ENCODE measurements around the gene LARP4B.
"Not testable (repeated sequence)": the region's sequence is repeated elsewhere in the genome, so short reads cannot be mapped to it uniquely, and the experiment has no call there.

LARP4B gene

DNA sequence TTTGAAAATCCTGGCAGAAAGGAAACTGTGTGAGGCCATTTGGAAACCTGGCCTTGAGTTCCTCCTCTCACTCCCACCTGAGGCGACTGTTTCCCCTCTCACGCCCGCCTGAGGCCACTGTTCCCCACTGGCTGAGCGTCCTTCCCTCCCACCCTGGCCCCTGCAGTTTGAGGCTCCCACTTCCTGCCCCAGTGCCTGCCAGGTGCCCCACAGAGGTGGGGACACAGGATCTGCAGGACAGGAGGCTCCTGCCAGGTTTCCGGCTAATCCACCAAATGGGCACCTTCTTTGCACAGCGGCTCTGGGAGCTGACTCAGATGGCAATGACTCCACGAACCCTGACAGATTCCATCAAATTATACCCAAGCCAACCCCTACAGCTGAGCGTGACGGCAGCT, 24.3 kb upstream of the LARP4B start:
- DNase-seq: no peak

DNA sequence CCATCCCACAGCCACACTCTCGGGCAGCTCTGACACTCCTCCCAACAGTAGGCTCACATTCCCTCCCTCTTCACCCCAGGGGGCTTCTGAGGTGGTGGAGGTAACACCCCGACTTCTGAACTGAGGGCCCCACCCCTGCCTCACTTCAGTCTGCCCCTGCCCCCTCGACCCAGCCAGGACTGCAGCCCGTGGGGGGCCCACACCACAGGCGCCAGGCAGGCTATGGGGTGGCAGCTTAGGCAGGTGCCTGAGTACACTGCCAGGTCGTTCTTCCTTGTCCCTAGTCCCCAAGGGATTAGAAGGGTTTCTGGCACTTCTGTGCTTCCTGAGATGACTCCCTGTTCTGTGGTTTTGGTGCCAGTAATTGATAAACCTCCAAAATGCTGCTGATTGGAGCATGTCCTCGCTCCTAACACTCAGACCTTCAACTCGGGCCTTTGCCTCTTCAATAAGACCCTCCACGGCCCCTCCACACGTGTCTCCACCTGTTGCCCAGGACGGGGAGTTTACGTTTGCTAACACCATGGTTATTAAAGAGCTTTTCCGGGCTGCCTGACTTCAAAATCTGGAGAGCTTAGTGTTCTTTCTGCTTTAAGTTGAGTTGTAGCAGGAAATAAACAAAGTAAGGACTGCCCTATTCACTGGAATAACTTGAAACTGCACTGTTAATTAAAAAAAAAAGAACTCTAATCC, 23.8 kb upstream of the LARP4B start:
- DNase-seq: no peak

DNA sequence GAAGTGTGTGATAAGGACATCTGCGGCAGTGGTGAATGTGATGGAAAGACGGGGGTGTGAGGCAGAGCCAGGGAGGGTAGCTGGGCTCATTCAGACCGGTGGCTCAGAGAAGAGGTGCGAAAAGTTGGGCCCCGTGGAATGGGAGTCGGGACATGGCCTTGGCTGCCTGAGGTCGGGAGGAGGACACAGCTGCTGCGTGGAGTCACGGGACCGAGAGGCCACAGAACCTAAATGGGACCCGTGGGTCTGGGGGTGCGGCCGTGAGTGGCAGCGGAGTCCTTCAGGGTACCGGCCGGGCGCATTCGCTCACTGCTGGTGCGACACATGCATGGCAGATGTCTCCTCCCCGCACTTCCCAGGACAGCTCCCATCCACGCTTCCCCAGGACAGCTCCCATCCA, 22.9 kb upstream of the LARP4B start:
- no peak for DNase-seq

DNA sequence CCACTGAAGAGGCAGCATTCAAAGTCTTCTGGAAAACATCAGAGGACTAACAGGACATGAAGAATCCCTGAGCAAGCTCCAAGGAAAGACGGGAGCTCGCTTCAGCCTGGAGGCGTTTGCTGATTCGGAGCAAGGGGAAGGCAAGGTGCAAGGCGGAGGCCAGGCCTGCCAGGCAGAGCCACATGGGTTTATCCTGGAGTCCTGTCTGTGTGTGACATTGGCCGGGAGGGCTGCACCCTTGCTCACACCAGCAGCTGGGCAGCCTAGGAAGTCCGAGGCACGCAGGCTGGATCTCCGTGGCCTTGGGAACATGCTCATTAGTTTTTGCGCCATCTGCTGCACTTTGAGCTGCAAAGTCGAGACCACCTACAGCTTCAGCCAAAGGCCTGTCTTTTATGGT, 22.3 kb upstream of the LARP4B start:
- DNase-seq: no peak

DNA sequence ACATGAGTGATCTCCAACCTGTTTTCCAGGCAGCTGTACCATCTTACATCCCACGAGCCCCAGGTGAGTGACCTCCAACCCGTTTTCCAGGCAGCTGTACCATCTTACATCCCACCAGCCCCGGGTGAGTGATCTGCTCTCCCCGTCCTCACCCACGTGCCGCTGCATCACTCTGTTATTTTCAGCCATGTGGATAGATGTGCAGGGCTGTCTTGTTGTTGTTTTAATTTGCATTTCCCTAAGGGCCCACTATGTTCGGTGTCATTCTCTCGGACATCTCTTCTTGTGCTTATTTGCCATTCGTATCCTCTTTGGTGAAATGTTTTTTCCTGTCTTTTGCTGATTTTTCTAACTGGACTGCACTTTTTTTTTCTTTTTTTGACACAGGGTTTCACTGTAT, 17.9 kb upstream of the LARP4B start:
- DNase-seq: no peak

DNA sequence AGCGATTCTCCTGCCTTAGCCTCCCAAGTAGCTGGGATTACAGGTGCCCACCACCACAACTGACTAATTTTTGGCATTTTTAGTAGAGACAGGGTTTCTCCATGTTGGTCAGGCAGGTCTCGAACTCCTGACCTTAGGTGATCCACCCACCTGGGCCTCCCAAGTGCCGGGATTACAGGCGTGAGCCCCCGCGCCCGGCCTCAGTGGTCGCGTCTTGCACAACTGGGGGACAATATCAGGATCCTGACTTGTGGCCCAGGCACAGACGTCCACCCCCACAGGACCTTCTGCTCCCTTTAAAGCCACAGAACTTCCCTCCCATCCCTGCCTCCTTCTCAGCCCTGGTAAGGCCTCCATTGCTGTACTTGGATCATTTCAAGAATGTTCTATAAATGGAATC, 16.8 kb upstream of the LARP4B start:
- no peak for DNase-seq

DNA sequence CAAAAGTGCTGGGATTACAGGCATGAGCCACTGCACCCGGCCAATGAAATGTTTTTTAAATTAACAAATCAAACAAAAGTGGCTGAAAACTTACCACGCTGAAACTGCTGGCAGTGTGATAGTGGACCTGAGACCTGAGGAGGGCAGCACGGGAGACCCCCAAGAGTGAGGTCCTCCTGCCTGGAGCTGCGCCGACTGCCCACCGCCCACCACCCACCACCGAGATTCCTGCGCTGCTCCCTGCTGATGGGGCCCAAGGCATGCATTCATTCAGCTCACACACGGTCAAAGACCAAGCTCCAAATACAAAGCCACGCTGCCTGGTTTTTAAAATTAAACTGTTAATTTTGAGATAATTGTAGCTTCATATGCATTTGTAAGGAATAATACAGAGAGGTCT, 16.4 kb upstream of the LARP4B start:
- DNase-seq: no peak

DNA sequence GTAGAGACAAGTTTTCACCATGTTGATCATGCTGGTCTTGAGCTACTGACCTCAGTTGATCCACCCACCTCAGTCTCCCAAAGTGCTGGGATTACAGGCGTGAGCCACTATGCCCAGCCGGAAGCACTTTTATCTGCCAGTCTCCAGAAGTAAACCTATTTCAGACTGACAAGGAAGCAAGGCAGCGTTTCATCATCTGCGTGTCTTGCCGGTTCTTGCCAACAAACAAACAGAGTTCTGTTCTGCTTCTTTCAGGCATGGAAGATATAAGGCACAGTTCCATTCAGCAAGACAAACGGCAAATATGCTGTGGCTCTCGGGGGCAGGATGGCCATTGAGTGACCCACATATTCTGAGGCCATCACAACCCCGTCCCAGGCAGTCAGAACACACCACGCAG, 15.5 kb upstream of the LARP4B start:
- no peak for DNase-seq

DNA sequence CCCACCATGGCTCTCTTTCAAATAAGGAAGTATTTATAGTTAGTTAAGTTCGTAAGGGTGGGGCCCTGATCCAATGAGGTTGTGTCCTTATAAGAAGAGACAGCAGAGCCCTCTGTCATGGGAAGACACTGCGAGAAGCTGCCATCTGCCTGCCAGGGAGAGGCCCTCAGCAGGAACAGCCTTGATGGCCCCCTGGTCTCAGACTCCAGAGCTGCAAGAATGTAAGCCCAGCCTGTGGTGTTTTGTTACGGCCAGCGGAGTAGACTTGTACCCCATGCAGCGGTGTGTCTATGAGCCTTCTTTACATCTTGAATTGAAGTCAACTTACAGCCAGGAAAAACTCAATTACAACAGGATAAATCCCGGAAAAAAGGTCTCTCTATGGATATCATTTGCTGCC, 14.3 kb upstream of the LARP4B start:
- no peak for DNase-seq

DNA sequence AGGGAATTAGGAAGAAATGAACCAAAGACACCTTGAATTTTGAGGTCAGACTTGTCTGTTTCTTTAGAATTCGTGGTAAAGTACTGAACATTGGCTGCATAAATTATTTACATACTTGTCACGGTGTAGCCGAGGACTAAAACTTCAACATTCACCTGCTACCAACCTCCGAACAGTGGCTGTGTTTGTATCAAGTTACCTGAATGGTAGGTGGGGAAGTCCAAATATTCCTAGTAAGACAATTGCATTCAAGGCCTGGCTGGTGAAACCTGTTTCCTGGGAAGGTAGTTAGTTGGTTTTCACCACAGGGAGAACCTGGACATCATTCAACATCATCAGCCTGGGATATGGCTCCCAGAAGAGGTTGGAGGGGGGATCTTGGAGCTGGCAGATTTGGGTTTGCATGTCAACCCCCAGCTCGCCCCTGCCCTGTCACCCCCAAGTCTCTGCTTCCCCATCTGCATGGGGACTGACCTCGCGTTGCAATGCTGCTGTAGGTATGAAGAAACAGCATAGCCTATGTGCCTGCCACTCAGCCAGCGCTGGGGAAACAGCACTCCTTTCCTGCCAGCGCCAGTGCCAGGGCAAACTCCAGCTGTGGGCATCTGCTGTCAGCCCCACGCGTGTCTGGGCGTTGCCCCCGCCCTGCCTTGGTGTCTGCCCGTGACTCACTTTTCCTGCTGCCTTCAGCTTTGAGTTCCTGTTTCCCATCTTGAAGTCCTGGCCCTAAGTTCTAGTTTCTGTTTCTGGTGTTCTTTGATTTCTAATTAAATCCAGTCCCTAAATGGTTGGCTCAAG, 12.7 kb upstream of the LARP4B start:
- peak; percentile 15 for DNase-seq

DNA sequence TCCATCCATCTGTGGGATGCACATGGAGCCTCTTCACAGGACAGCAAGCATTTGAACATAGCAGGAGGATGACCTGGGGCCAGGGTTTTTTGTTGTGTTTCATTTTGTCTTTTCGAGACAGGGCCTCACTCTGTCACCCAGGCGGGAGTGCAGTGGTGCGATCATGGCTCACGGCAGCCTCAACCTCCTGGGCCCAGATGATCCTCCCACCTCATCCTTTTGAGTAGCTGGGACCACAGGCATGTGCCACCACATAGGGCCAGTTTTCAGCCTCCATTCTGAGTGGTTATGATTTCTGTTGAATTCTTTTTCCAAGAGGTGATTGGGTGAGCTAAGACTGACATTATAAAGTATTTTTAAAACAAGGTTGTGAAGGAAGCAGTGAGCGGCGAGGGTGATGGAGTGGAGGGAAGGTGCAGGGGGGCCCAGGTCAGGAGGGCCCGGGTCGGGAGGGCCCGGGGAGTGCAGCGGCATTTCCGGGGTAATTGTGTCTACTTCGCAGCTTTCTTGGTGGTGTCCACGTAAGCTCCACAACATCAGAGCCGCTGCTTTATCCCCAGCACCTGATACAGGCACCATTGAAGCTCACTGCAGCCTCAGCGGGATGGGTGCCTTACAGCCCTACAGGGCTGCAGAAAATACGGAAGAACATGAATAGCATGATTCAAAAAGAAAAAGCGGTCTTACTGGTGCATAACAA, 12.0 kb upstream of the LARP4B start:
- DNase-seq: no peak

DNA sequence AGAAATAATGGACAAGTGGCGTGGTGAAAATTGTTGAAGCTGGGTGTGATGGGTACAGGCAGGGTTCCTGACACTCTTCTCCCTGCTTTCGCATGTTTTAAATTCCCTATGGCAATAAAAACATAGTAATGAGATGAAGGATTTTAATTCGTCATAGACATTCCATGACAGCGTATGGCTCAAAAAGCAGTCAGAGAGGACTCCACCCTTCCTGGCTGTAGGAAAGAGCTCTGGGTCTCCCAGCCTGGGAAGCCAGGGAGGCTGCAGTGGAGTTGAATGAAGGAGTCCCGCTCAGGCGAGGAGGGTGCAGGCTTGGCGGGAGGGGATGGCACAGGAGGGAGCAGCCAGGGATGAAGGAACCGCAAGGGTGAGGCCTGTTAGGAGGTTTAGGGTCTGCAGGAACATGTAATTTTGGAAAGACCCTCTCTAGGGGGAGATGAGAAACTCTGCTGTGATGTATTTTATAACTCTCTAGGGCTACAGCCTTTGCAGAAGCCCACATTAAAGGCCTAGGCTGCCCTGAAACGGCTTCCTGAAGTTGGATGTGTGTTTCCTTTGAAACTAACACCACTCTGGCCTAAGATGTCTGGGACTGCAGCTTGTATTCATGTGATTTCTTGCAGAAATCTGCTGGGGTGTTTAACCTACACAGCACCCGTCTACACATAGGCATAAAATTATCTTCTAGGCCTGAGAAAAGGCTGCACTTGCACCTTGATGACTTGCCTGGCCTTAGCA, 7.6 kb upstream of the LARP4B start:
- no peak for DNase-seq

DNA sequence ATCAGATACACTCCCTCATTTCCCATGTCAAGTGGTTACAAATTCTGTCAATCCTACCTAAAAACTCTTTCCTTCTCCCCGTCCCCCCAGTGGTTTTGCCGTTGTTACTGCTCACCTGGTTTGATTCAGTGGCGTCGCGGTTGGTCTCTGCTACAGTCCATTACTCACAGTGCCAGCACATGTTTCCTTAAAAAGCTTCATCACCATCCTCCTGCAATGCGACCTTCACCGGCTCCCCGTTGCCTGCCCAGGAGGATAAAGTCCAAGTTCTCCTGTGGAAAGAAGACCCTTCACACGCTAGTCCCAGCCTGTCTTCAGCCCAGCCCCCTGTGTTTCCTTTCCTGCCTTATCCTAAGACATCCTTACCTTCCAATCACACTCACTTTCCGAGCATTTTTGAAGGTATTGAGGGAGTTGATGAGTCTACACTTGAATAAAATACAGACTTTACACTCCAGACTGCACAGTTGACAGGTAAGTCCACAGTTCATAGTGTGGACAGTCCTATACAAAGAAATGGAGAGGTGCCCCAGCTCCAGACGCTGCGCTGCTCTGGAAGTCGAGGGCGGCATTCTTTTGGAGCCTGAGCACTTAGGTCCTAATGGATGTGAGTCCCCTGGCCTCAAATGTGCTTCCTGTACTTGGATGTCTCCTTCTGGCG, 3.4 kb upstream of the LARP4B start:
- no peak for DNase-seq

DNA sequence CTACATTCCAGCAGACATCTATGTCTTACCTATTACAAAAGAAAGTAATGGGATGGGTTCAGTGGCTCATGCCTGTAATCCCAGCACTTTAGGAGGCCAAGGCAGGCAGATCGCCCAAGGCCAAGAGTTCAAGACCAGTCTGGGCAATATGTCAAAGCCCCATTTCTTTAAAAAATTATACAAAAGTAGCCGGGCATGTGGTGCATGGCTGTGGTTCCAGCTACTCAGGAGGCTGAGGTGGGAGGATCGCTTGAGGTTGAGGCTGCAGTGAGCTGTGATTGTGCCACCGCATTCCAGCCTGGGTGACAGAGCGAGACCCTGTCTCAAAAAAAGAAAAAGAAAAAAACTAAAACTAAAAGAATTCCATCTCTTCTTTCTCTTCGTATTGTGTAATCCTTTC, 2.7 kb upstream of the LARP4B start:
- not testable (repeated sequence) for DNase-seq

DNA sequence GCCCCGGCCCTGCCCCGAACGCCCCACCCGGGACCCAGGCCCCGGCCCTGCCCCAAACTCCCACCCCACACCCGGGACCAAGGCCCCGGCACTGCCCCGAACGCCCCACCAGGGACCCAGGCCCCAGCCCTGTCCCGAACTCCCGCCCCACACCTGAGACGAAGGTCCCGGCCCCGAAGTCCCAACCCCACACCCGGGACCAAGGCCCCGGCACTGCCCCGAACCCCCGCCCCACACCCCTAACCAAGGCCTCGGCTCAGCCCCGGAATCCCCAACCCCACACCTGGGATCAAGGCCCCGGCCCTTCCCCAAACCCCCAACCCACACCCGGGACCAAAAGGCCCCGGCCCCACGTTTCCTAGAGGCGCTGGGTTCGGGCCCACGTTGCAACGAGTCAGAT, 1.1 kb upstream of the LARP4B start:
- no peak for DNase-seq

DNA sequence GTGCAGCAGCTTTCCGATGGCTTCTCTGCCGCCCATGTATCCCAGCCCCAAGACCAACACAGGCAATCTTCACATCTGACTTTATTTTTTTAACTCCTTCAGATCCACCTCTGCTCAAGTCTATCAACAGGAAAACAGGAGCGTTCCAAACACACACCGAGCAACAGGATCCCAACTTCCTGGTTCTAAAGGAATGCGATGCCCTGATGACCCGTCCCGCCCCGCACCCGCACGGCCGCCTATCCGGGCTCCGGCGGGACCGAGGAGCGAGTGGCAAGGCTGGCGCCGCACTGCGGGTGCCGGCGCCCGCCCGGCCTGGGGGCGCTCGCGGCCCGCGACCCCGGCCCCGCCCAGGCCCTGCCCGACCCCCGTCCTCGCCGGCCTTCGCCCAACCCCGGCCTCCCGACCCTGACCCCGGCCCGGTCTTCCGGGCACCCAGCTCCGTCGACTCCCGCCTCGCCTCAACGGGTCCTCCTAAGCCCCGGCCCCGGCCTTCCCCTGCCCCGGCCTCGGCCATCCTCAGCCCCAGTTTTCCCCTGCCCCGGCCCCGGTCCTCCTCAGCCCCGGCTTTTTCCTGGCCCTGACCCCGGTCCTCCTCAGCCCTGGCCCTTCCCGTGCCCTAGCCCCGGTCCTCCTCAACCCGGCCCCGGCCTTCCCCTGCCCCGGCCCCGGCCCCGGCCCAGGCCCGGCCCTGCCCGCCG, 730 bp downstream of the LARP4B start:
- peak; percentile 13 for DNase-seq

DNA sequence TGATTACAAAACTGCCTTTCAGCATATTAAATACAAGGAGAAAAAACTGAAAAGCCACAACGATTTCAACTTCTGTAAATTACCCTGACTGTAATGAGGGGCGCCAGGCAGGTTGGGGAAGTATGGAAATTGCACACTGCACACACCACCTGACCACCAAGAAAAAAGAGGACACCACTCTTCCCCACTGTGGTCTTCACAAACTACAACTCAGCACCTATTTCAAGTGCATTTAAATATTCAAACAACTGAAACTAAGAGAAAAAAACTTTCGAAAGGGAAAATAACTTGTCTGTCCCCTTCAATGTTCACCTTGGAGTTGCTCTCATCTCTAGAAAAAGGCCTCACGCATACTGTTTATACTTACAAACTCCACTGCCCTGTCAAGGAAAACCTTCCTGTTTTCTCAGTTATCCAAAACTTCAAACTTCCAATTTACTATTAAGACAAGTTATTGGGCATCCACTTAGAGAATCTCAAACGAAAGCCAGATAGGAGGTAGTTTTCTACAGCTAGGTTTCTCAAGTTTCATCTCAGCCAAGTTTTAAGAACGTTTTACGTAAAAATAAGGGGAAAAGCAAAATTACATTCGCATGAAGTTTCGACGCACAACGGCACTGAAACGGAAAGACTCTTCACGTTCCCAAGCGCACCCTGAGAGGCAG, 1.4 kb downstream of the LARP4B start:
- no peak for DNase-seq

DNA sequence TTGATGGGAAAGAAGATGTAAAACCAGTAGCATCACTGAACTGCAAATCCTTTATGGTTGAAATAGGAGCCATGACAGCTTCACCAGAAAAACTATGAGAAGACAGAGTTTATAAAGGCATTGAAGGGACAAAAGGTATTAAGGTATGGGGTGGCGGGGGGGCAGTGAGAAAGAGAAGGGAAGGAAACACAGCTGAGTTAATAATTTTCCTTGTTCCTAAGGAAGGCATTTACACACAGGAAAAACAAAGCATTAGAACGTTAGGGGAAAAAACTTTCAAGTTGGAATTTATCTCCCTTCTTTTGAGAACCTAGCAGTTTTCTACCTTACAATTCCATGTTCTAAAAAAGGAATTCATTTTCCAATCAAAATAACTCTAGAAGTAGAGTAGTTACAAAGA, 4.4 kb downstream of the LARP4B start:
- no peak for DNase-seq

DNA sequence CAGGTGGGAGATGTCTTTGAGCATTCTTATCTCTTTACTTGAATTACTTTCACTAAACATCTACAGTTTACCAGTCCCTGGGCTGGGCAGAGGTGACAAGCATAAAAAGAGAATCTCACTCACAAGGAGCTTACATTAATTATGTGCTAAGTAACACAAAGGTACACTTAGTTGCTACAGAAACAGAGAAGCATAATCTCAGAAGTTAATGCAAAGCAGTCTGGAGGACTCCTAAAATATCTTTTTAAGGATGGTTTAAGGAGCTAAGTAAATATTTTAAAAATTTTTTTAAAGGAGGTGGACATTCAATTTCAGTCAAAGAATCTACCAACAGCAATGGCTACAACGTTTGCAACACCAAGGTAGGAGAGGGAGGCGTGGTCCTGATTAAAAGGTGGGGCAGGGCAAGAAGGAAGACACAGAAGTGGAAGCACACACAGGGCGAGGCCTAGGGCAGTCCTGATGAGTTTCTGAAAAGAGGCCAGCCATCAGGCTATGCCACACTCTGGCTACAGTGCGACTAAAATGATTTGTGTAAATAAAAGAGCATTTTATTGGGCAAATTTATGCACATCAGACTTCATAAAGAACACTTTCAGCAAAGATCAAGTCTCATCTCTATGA, 5.3 kb downstream of the LARP4B start:
- DNase-seq: no peak

DNA sequence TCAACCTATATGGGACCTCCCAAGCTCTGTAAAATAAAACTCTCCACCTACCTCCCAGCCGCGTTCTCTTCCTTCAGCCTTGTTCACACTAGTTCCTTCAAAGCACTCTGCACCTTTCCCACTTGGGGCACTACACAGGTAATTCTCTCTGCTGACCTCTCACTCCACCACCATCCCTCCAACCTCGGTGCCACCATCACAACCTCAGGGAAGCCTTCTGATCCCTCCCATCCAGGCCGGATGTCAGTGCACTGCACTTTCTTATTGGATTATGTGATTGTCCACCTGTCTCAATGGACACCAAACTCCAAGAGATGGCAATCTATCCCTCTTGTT, 7.0 kb downstream of the LARP4B start:
- no peak for DNase-seq

DNA sequence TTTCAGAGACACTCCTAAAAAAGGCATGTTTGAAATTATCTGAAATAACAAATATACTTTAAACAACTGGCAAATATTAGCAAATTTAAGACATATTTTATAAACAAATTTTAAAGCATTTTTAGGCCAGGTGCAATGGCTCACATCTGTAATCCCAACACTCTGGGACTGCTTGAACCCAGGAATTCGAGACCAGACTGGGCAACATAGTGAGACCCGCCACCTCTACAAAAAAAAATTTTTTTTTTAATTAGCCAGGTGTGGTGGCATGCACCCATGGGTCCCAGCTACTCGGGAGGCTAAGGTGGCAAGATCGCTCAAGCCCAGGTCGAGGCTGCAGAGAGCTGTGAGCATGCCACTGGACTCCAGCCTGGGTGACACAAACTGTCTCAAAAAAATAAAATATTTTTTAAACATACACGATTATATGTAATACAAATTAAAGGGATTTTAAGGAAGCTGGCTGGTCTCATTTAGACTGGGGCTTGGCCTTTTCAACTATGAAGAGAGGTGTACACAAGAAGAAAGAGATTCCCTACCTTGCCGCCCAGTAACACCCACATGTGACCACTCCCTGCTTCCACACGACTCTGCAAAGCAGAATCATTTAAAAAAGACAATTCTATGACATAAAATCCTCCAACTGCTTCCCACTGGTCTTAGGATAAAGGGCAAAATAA, 7.5 kb downstream of the LARP4B start:
- DNase-seq: no peak
